Measurements from ENCODE around the gene CTNND2. TPM values are rescaled to one million over a fixed set of nuclear protein-coding genes. Genes with fewer than 3 reads are reported as not detected.

Gene CTNND2
- total RNA-seq: under 0.01 TPM in 1 of 2 replicates, not detected in the other

DNA sequence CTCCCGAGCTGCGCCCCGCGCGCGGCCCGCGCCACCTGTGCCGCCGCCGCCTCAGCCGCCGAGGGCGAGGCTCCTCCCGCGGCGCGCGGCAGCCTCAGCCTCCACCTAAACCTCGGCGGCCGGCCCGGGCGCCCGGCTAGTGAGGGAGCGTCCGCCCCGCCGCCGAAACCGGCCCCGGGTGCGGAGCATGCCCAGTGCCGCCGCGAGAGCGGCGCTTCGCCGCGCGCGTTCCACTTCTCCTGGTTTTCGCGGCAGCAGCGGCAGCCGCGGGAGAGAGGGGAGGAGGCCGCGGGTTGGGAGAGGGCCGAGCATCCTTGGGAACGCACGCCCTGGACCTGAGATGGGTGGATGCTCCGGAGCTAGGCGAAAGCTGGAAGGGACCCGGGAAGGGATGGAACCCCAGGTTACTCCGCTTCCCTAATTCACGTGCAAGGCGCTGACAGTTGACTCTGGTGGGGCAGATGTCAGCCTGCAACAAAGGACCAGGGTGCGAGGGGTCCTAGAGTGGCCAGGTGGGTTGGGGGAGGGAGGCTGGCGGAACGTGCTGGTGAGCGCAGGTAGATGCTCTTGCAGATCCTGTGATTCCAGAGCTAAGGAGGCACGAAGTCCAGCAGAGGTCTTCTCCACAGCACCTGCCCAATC lies at the start of gene CTNND2:
TSS of gene CTNND2 (minus strand) at position 182 of the 642 bp plus-strand sequence. CDS start 593 bp downstream, outside the sequence.

Data from smooth muscle cell of the umbilical artery (primary cell).